GM10266 (cell line): ENCODE data around the gene NUDT2.

Experiments
- DNase-seq: peaks from one replicate; pipeline ENCODE4 v3.0.0; 2012; ENCODE audit errors: extremely low spot score
- CTCF ChIP-seq: IDR thresholded peaks from 2 replicates; pipeline ENCODE4 v1.5.1; 2012; ENCODE audit warnings: mild to moderate bottlenecking, low read depth; ENCODE audit not compliant: control insufficient read depth, insufficient read depth; ENCODE audit errors: missing control alignments

NUDT2 gene

GRCh38 chr9:34310215-34310614 is 19.2 kb upstream of the NUDT2 start:
- TF ChIP-seq CTCF = no peak
- no peak for DNase-seq

GRCh38 chr9:34311499-34312185 is 17.7 kb upstream of the NUDT2 start:
- no peak for DNase-seq
- no peak for TF ChIP-seq CTCF

GRCh38 chr9:34317436-34317835 is 11.9 kb upstream of the NUDT2 start:
- no peak for TF ChIP-seq CTCF
- no peak for DNase-seq

- no peak for DNase-seq
- no peak for TF ChIP-seq CTCF
Measured at GRCh38 chr9:34318163-34318790, 11.1 kb upstream of the NUDT2 start.

- no peak for DNase-seq
Measured at GRCh38 chr9:34321451-34321850, 7.9 kb upstream of the NUDT2 start.

GRCh38 chr9:34322899-34323591 is 6.3 kb upstream of the NUDT2 start:
- DNase-seq = no peak
- no peak for TF ChIP-seq CTCF

More at GRCh38 chr9:34321451-34321850, 7.9 kb upstream of the NUDT2 start:
- no peak for TF ChIP-seq CTCF

- no peak for DNase-seq
- no peak for TF ChIP-seq CTCF
Measured at GRCh38 chr9:34326690-34327089, 2.7 kb upstream of the NUDT2 start.
